IMR-90 (cell line): ENCODE measurements around the gene ADH6. TPM values are rescaled to one million over a fixed set of nuclear protein-coding genes. Genes with fewer than 3 reads are reported as not detected.

ENCODE experiments used
- ATAC-seq: fragments of 200-7000 bp; cut with Tn5 transposase; 2 replicates; pipeline ENCODE4 v1.9.1; 2020; ENCODE audit warnings: low read depth, mild to moderate bottlenecking, moderate library complexity
- BruUV-seq: library from RNA; stranded (reverse); fragments of 400-500 nt; replicated peaks from 2 replicates; lab custom pipeline; 2021; lab: Mats Ljungman, UMichigan
- CTCF ChIA-PET: fragments of 300-600 bp; formaldehyde crosslinking; extraction: SDS; loops from one replicate; lab custom pipeline; 2021; ENCODE audit warnings: antibody characterized with exemption; lab: Yijun Ruan, JAX
- POLR2A ChIA-PET: fragments of 300-600 bp; sonication (Branson Sonifier 250); formaldehyde crosslinking; loops from one replicate; lab custom pipeline; 2022; ENCODE audit warnings: antibody characterized with exemption; ENCODE audit not compliant: unreplicated experiment; lab: Charles Lee
- DNase-seq: peaks from one replicate; pipeline ENCODE4 v3.0.0; 2013
- H2AFZ ChIP-seq: replicated peaks from 2 replicates; pipeline ENCODE3; 2013; ENCODE audit warnings: low read length, mild to moderate bottlenecking; ENCODE audit not compliant: poor library complexity
- H2AK5ac ChIP-seq: 2 replicates; pipeline ENCODE4 v1.6.1; 2013; ENCODE audit warnings: low read depth, low read length, inconsistent platforms
- H2AK9ac ChIP-seq: replicated peaks from 2 replicates; pipeline ENCODE3; 2013; ENCODE audit warnings: mild to moderate bottlenecking, low read depth, low read length, moderate library complexity; ENCODE audit not compliant: poor library complexity
- H2BK120ac ChIP-seq: 2 replicates; pipeline ENCODE4 v1.6.1; 2013; ENCODE audit warnings: low read depth, low read length, inconsistent platforms
- H2BK15ac ChIP-seq: 3 replicates; pipeline ENCODE4 v1.6.1; 2013; ENCODE audit warnings: low read depth, low read length, inconsistent platforms
- H2BK20ac ChIP-seq: 2 replicates; pipeline ENCODE4 v1.6.1; 2013; ENCODE audit warnings: low read depth, mild to moderate bottlenecking, inconsistent platforms, low read length, moderate library complexity
- H2BK5ac ChIP-seq: 2 replicates; pipeline ENCODE4 v1.6.1; 2013; ENCODE audit warnings: mild to moderate bottlenecking, low read depth, low read length, inconsistent platforms; ENCODE audit not compliant: poor library complexity, severe bottlenecking
- H3K14ac ChIP-seq: replicated peaks from 2 replicates; pipeline ENCODE4 v1.6.1; 2013; ENCODE audit warnings: low read depth, low read length, inconsistent platforms
- H3K18ac ChIP-seq: 2 replicates; pipeline ENCODE4 v1.6.1; 2013; ENCODE audit warnings: low read depth, low read length, control low read depth
- H3K23ac ChIP-seq: 2 replicates; pipeline ENCODE4 v1.6.1; 2013; ENCODE audit warnings: low read depth, low read length, inconsistent platforms
- H3K27ac ChIP-seq: 2 replicates; pipeline ENCODE4 v1.5.1; 2013; ENCODE audit warnings: mild to moderate bottlenecking, control low read depth, low read length; ENCODE audit not compliant: insufficient read depth
- H3K27me3 ChIP-seq: 2 replicates; pipeline ENCODE4 v1.6.1; 2013; ENCODE audit warnings: low read length; ENCODE audit not compliant: control insufficient read depth, insufficient read depth
- H3K36me3 ChIP-seq: 2 replicates; pipeline ENCODE4 v1.6.1; 2013; ENCODE audit warnings: low read length, mixed read lengths; ENCODE audit not compliant: control insufficient read depth, insufficient read depth
- H3K4ac ChIP-seq: 2 replicates; pipeline ENCODE4 v1.6.1; 2013; ENCODE audit warnings: low read depth, low read length, inconsistent platforms
- H3K4me1 ChIP-seq: 2 replicates; pipeline ENCODE4 v1.6.1; 2013; ENCODE audit warnings: low read length, mixed read lengths; ENCODE audit not compliant: control insufficient read depth, insufficient read depth
- H3K4me2 ChIP-seq: 2 replicates; pipeline ENCODE4 v1.6.1; 2013; ENCODE audit warnings: low read depth, mild to moderate bottlenecking, control low read depth, low read length, moderate library complexity
- H3K4me3 ChIP-seq: 2 replicates; pipeline ENCODE4 v1.5.1; 2013; ENCODE audit warnings: low read depth, mild to moderate bottlenecking, control low read depth, low read length, moderate library complexity; ENCODE audit not compliant: insufficient read depth
- H3K56ac ChIP-seq: 2 replicates; pipeline ENCODE4 v1.6.1; 2013; ENCODE audit warnings: low read length, inconsistent platforms; ENCODE audit not compliant: insufficient read depth; ENCODE audit errors: extremely low read depth
- H3K79me1 ChIP-seq, 2 experiments: 2 replicates each; pipeline ENCODE4 v1.6.1; 2013; ENCODE audit warnings: low read length in 2 of 2, inconsistent platforms in 1 of 2, low read depth in 1 of 2
- H3K9ac ChIP-seq: 2 replicates; pipeline ENCODE4 v1.6.1; 2013; ENCODE audit warnings: low read depth, low read length, control low read depth
- H3K9me1 ChIP-seq: 2 replicates; pipeline ENCODE4 v1.6.1; 2013; ENCODE audit warnings: low read length, inconsistent platforms; ENCODE audit not compliant: insufficient read depth
- H3K9me3 ChIP-seq: 2 replicates; pipeline ENCODE4 v1.6.1; 2013; ENCODE audit warnings: low read length; ENCODE audit not compliant: control insufficient read depth, insufficient read depth
- H4K20me1 ChIP-seq: 2 replicates; pipeline ENCODE4 v1.6.1; 2013; ENCODE audit warnings: low read length, inconsistent platforms; ENCODE audit not compliant: insufficient read depth
- H4K5ac ChIP-seq: 2 replicates; pipeline ENCODE4 v1.6.1; 2013; ENCODE audit warnings: mild to moderate bottlenecking, low read depth, low read length, control low read depth
- H4K8ac ChIP-seq, 2 experiments: 2 replicates each; pipeline ENCODE4 v1.6.1; 2013; ENCODE audit warnings: low read depth in 2 of 2, low read length in 2 of 2, control low read depth in 1 of 2, inconsistent platforms in 1 of 2
- H4K91ac ChIP-seq: 2 replicates; pipeline ENCODE4 v1.6.1; 2013; ENCODE audit warnings: low read depth, low read length, inconsistent platforms; ENCODE audit not compliant: insufficient read depth
- BHLHE40 ChIP-seq: fragments of 150-350 bp; IDR thresholded peaks from 2 replicates; pipeline ENCODE4 v1.6.1; 2016; ENCODE audit warnings: mild to moderate bottlenecking, low read depth, low read length
- CEBPB ChIP-seq: IDR thresholded peaks from 2 replicates; pipeline ENCODE4 v1.6.1; 2012; ENCODE audit warnings: low read depth, low read length, improper control_type of control experiment
- CHD1 ChIP-seq: IDR thresholded peaks from 2 replicates; pipeline ENCODE4 v1.6.1; 2012; ENCODE audit warnings: low read depth, low read length, improper control_type of control experiment
- MAFK ChIP-seq: IDR thresholded peaks from 2 replicates; pipeline ENCODE4 v1.6.1; 2012; ENCODE audit warnings: low read depth, low read length, improper control_type of control experiment
- NFE2L2 ChIP-seq: fragments of 150-350 bp; IDR thresholded peaks from 2 replicates; pipeline ENCODE4 v1.6.1; 2016; ENCODE audit warnings: low read depth, mild to moderate bottlenecking, low read length
- RFX5 ChIP-seq: IDR thresholded peaks from 2 replicates; pipeline ENCODE4 v1.8.0; 2012; ENCODE audit warnings: low read depth, mild to moderate bottlenecking, low read length, moderate library complexity
- SMC3 ChIP-seq: fragments of 150-350 bp; IDR thresholded peaks from 2 replicates; pipeline ENCODE4 v1.6.1; 2016; ENCODE audit warnings: low read depth, mild to moderate bottlenecking, antibody characterized with exemption, low read length, moderate library complexity
- USF2 ChIP-seq: fragments of 150-350 bp; IDR thresholded peaks from 2 replicates; pipeline ENCODE4 v1.6.1; 2017; ENCODE audit warnings: mild to moderate bottlenecking, antibody characterized with exemption, low read length, low read depth
- WGBS, 2 experiments: methylation state at CpG; one replicate each; pipeline versions ENCODE4 v1.1.5 to v1.1.7; 2013; ENCODE audit warnings: missing lambda C conversion rate in 2 of 2; ENCODE audit not compliant: insufficient read length in 1 of 2; ENCODE audit errors: extremely low coverage in 2 of 2; 5-methylcytosine and 5-hydroxymethylcytosine counted together
- dilution Hi-C: fragments of 300-500 bp; cut with HindIII; formaldehyde crosslinking; loops from one replicate; pipeline ENCODE4 v1.14.3; 2018; ENCODE audit warnings: low sequenced_read_pairs; ENCODE audit not compliant: unreplicated experiment
- in situ Hi-C: fragments of 300-500 bp; cut with MboI; formaldehyde crosslinking; loops from 3 replicates; pipeline ENCODE4 v1.14.3; 2019; ENCODE audit warnings: low sequenced_read_pairs, inconsistent platforms, mixed read lengths
- intact Hi-C: fragments of 100-400 bp; cut with micrococcal nuclease; formaldehyde crosslinking; loops from 2 replicates; pipeline ENCODE4 v1.10.0; 2022
- polyA plus RNA-seq, 3 experiments: library from polyadenylated mRNA; depleted of rRNA; stranded (reverse); fragments of >200 nt; gene quantifications; 2 replicates each; pipeline ENCODE4 v1.2.3, GENCODE V29; 2012; ENCODE audit warnings: low replicate concordance in 1 of 3
- total RNA-seq: library from RNA; depleted of rRNA; stranded (reverse); fragments of >200 nt; gene quantifications from 2 replicates; pipeline ENCODE4 v1.2.3, GENCODE V29; 2012

Gene ADH6
- total and polyA plus RNA-seq, 2 of the 4 experiments (the other 2 are of a cell fraction): not detected

DNA sequence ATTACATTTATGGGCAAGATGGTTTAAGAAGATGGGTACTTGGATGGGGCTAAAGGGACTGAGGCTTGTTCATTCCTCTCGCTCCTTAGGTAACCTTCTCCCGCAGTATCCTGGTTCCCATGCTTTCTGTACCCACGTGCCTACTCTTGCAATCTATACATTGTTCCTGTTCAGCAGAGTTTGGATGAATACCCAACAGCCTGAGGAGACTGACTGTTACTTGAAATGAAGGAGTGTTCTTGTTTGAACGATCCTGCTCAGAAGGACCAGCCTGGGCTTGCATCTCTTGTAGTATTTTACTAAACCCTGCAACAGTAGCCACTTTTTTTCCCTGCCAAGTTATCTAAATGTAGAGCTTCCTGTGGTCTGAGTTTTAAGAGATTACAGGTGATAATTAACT lies 33.7 kb upstream of the ADH6 start:
- no peak overlapping the region for H2AK9ac ChIP-seq
- no peaks in the 10 kb centered on the region for H3K36me3 ChIP-seq
- H4K8ac ChIP-seq: no peak overlapping the region
- no TSS peak for BruUV-seq
- in situ Hi-C loops (no loop called here), dilution Hi-C loops (no loop called here), intact Hi-C loops (no loop called here)
- H3K56ac ChIP-seq: no peak overlapping the region
- H3K4me2 ChIP-seq: no peak overlapping the region
- H2BK5ac ChIP-seq: no peak overlapping the region
- no peak for DNase-seq
- no peak overlapping the region for H2BK20ac ChIP-seq
- no peak overlapping the region for H2BK15ac ChIP-seq
- ATAC-seq: no peak
- peaks cover 4% of the 10 kb centered on the region; the same call in 1 of the 2 replicates for H3K4me1 ChIP-seq
- H3K18ac ChIP-seq: no peak overlapping the region
- CTCF ChIA-PET: no interaction called here
- no peak overlapping the region for H3K4me3 ChIP-seq
- H2AFZ ChIP-seq: no peak overlapping the region
- TF ChIP-seq MAFK (no peak), BHLHE40 (no peak), USF2 (no peak), CHD1 (no peak), SMC3 (no peak), NFE2L2 (no peak), RFX5 (no peak), CEBPB (no peak)
- H2AK5ac ChIP-seq: no peak overlapping the region
- H4K20me1 ChIP-seq: no peaks in the 10 kb centered on the region
- H3K9me3 ChIP-seq: no peaks in the 10 kb centered on the region
- H3K9me1 ChIP-seq: no peaks in the 10 kb centered on the region
- H3K27ac ChIP-seq: no peak overlapping the region
- no peak overlapping the region for H3K23ac ChIP-seq
- POLR2A ChIA-PET: no interaction called here
- no peak overlapping the region for H3K9ac ChIP-seq
- H3K27me3 ChIP-seq: no peaks in the 10 kb centered on the region
- H4K91ac ChIP-seq: no peak overlapping the region
- H3K14ac ChIP-seq: no peak overlapping the region
- H4K5ac ChIP-seq: no peak overlapping the region; the same call in 1 of the 2 replicates
- no peak overlapping the region for H3K4ac ChIP-seq
- H3K79me1 ChIP-seq: no peaks in the 10 kb centered on the region
- H2BK120ac ChIP-seq: no peak overlapping the region
- WGBS, 2 experiments: no CpG with 5 or more reads among the region's 4 CpGs
